DMS 273 treated with DMSO at 0.1 percent for 48 hours (cell line): ENCODE data around the gene NTRK2.

Experiments used
- DNase-seq: peaks from one replicate; lab custom pipeline; 2025; lab: John Stamatoyannopoulos, UW

NTRK2 gene

DNA sequence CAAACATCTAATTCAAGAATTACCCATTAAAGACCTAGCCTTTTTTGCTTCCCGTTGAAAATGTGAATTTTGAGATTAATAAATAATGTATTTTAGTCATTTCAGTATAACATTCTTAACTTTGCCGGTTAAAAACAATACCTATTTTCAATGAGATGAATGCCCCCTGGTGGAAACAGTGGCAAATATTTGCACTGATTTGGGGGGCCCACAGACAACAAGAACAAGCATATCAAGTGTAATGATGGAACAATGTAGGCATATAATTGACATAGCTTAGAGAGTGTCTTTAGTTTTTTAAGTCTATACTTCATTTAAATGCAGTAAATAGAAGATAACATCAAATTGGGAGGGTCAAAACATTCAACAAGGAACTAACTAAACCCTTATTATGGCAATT is 111.9 kb downstream of the NTRK2 start:
- DNase-seq = no peak

DNA sequence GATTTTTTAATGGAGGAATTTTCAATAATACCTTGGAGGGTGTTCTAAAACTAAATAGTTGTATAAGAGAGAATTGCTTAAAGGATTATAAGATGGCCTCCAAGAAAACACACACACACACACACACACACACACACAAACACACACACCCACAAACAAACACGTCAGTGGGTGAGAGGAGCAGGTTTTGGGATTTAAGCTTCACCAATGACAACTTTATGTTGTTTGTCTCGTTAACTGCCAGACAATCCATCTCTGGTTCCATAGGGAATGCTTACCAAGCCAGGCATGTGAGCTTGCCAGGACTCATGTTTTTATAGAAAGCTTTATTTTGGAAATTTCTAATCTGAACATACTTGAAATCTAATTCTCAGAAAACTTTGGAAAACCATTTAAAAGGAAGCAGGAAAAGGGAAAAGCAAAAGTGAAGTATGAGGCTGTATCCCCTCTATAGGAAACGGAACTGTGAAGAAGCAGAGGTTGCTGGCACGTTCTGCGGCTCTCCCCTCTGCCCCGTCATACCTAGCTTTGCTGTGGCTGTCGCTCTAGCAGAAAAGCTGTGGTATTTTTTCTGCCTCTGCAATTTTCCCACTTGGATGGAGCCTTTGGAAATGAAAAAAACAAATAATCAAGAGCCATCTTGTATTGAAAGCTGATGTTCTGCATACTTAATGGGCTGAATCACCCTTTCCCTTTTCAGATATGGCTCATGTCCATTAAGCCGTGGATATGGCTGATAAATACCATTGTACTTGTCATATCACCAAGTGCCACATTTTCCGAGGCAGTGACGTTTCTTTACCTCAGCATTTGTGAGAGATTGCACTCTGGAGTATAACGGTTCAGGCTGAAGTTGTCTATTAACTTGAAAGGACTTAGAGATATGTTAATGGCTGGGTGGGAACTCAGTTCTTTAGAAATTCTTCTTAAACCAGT is 112.7 kb downstream of the NTRK2 start:
- no peak for DNase-seq

DNA sequence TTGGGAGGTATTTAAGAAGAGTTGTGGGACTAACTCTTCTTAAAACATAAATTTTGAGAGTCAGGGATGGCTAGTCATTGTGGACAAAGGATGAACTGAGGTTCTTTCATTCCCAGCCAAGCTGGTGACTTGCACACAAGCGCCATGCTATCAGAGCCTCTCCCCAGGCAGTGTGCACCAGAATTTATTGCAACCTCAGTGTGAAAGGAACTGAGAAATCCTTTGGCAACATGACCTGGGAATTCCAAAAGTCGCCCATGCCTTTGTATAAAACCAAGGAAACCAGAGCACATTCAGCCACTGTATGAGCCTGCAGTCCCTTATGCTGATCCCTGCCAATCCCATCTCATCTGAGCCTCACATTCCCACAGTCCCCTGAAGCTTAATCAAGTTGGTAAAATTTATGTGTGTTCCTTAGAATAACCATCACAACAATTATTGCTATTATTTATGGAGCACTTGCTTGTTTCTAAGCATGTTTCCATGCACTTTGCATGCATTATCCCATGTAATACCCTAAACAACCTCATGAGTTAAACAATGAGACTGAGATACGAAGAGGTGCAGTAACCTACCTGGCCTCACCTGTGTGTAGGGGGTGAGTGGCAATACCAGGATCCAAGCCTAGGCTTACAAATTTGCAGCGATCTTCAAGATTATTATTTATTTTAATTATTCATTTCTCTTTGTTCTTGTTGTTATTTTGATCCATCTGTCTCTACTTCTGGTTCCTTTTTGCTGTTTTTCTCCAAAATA is 116.4 kb downstream of the NTRK2 start:
- no peak for DNase-seq

DNA sequence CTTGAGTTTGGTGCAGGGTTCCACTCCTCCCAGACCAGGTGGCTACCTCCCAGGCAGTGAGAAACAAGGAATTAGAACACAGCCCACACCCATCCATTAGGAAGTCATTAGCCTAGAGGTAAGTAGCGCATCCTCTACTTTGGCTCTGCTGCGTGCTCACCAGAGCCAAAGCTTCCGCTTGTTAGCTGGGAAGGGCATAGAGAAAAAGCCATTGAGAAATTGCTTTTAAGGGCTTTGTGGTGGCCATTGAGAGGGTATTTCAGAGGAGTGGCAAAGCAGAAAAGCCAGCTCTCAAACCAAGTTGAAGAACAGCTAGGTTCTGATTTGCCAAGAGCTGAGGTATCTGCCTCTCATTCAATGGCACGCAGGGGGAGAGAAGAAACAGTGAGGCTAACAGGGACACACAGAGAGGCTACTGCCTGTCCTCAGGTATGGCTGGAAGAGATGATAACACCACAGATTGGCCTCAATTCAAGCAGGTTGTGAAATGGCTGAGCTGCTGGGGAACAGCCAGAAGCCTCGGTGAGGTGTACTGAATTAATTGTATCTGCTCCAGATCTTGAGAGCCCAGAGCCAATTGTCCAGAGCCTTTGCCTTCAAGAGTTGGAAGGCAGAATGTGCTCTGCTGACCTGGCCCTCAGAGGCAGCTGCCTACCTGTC is 119.4 kb downstream of the NTRK2 start:
- no peak for DNase-seq

DNA sequence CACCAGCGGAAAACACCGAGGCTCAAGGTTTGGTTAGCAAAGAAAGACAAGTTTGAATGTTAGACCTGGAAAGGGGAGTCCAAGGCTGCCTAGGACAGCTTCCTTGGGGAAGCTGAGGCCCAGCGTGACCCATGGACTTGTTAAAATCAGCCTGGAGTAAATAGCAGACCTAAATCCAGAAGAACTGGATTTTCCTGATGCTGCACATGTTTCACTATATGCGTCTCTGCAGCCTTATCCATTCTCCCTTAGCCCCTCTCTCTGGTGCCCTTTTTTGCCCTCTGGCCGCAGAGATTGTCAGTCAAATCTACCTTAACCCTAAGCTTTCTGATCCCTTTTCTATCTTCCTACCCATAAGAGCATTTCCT is 119.9 kb downstream of the NTRK2 start:
- DNase-seq = no peak

DNA sequence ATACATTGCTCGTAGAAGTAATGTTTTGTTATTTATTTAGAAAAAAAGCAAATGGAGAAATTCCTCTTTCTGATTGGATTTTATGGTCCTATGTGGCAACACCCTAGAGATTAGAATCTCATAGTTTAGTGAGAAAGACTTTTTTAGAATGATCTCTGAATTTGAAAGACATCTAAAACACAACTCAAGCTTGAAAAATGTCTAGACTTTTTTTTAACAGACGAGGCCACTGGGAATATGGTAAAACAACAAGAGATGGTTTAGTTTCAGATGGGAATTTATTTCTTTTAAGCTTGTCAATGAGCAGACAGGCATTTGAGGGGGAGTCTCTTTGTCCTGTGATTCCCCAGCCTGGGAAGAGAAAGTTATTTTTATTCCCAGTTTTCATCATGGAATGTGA is 122.1 kb downstream of the NTRK2 start:
- DNase-seq = no peak

DNA sequence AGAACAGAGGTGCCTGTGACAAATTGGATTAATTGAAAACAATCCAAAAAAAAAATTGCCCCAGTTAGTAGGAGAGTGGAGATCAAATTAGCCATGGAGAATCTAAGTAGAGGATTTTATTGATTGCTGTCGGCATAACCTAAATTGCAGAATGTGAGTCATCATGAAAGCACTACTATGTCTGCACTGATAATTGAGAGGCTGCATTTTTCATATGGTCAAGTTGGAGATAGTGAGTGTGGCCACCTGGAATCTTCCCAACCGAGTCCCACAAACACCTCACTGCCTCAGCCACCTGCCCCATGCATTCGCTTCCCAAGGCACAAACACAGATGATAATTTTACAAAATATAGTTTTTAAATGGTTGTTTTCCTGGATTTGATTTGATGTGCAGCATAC is 123.7 kb downstream of the NTRK2 start:
- DNase-seq = no peak

DNA sequence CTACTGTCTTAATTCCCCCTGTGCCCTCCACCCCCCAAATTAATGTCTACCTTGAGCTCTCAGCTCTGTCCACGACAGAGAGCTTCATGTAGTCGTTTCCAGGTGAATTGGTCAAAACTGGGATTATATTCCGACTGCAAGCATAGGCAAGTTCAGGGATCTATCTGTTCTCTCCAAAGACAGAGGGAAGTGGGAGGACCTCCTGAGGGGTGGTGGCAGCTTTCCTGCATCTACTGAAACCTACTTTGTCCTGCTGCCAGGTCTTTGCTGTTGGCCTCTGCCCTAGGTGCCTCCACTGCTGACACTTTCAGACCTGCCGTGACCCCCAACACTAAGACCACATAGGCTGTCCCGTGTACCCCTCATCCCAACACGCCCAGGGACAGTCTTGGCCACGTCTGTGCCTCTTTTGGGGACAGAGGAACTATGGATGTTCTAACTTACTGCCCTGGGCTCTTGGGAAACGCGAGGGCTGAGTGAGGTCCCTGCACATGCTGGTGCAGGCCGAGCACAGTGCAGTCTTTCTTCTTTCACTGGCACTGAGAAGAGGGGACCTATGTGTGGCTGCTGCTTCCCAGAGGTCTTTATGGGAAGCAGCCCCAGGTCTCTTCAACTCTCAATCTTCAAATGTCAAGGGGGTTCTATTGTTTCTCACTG is 125.6 kb downstream of the NTRK2 start:
- no peak for DNase-seq

DNA sequence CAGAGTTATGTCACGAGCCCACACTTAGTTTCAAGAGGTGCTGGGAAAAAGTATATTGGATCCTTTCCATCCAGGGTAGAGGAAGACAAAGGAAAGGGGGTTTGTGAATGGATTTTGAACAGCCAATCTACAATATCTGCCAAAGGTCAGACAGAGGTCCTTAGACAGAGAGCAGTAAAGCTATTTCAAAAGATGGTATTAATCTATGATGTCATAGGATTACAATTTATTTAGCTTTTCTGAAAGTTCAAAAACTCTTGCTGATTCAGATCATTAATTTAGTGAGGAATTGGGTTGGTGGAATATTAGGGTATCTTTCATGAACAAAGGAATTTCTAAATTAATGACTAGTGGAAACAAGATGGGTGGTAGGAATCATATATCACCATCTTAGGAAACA is 126.9 kb downstream of the NTRK2 start:
- no peak for DNase-seq

DNA sequence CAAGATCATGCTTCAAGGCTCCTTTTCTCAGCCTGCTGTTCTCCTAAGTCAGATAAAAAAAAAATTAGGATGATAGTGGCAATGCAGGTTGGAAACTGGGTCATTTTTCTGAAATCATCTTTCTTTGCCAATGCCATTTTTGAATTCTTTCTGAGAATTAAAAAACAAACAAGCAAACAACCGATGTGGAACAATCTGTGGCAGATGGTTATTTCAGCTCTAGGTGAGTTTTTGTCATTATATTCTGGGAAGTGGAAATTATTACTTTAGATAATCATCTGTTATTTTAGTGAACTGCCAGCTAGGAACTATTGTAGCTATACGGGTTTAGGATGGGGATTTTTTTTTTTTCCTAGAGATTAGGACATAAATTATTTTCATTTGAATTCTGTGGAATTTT is 129.7 kb downstream of the NTRK2 start:
- no peak for DNase-seq

DNA sequence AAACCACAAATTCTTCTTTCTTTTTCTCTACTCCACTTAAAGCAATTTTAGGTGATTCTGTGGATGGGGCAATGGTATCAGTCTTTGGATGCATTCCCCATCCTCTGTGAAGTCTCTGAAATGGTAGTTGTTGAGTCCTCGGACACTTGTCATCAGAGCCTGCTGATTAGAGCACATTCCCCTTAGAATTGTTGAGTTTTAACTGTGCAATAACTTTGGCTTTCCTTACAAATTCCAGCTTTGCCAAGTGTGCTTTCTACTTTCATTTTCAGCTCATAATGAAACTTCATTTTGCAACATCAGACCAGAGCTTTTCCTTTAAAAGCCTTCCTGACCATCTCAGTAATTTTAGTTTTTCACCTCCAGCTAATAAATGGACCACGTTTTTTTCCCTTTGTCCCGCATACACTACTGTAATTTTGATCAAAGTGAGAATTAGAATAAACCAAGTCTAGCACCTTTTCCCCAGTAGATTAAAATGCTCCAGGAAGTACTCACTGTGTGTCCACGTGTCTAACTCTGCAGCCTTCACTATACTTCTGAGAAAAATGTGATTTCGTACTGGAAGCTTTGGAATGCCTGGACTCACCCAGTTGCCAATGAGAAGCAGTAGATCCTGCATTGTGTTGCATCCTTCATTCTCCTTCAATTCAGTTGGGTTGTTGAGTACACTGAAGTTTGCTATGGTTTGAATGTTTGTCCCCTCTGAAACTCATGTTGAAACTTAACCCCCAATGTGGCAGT is 135.6 kb downstream of the NTRK2 start:
- no peak for DNase-seq

DNA sequence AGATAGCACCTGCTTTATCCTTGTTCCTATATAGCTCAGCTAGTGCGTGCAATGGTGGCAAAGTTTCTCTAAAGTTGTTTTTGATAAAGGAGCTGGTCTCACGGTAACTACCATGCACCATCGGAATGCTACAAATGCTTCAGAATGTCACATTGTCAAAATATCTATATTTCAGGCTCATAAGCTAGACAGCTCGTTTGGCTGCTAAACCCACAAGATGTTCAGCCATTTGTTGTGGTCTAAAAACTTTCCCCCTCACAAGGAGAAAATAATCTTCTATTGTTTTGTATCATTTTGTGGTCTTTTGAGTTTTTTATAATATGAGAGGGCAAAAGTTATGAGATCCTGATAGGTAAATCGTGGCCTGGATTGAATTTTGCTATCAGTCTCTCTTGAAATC is 137.9 kb downstream of the NTRK2 start:
- no peak for DNase-seq

DNA sequence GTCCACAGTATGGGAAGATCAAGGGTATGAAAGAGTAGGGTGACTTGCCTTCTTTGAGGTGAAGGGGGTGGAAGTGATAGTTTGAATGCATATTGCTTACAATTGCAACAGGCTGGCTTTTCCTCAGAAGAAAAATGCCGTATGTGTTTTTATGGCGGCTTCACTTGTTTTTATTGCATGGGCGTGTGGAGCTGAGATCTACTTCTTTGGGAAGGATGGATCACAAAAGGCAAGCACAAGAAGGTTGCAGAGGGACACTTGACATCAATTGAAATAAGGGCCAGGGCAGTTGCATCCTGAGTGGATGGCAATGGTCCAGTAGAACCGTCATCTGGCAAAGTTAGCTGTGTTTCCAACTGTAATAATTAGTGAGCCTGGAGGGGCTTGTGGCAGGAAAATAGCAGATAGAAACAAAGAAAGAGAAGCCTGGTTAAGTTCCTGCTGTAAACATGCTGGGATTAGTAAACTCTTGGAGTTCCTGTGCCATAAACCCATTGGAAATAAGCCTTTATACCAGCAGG is 138.4 kb downstream of the NTRK2 start:
- DNase-seq = no peak

DNA sequence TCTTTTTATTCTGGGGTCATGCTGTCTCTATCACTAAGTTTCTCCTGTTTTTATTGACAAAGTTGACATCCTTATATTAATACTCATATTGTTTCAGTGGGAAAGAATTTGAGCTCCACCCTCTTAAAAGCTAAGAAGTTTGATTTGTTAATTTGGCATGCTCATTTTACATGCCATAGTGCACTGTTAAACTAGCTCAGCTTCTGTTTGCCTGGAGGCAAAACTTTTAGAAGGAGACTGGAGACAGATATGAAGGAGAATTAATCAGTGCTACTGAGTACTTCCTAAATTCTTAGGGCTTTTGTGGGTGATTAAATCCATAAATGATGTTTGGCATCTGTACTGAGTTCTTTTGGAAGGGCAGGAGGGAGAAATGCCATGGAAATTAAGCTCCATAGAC is 138.9 kb downstream of the NTRK2 start:
- no peak for DNase-seq

DNA sequence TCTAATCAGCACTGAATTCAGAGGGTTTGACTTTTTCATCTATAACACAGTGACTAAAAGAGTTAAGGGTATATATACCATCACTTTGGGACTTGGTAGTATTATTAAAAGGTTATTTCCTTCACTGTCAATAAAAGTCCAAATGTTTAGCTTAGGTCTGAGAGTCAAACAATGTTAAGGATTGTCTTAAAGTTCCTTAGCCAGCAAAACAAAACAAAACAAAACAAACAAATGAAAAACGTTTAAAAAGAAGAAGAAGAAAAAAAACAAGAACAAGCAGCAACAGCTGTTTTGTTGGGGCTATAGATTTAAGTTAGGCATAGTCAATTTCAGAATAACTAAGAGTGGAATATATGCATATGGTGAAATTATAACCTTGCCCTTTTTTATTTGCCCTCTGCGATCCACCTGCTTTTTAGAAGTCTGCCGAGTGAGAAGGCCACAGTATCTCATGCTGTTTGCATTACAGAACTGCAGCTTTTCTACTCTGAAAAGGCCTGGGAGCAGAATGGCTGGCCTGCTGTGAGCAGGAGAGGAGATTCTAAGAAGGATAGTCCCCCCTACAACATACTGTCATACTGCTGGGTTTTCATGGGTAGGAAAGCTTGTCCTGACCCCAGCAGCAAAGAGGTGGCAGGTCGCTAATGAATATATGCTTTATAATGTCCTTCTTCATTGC is 141.7 kb downstream of the NTRK2 start:
- DNase-seq = no peak

DNA sequence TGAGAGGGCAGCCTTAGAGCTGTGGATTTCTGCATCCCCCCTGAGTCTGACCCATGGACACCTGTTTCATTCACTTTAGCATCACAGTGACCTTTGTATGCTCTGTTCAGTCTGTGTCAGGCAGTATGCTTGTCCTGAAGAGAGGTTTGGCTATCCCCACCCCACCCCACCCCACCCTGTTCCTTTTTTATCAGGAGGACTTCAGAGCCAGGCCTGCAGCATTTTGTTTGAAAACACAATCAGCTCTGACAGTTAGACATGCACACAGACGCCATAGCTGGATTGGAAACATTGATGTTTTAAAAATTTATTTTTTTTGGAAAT is 142.2 kb downstream of the NTRK2 start:
- no peak for DNase-seq

DNA sequence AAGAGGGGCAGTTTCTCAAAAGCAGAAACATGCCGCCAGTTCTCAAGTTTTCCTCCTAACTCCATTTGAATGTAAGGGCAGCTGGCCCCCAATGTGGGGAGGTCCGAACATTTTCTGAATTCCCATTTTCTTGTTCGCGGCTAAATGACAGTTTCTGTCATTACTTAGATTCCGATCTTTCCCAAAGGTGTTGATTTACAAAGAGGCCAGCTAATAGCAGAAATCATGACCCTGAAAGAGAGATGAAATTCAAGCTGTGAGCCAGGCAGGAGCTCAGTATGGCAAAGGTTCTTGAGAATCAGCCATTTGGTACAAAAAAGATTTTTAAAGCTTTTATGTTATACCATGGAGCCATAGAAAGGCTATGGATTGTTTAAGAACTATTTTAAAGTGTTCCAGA is 142.8 kb downstream of the NTRK2 start:
- no peak for DNase-seq

DNA sequence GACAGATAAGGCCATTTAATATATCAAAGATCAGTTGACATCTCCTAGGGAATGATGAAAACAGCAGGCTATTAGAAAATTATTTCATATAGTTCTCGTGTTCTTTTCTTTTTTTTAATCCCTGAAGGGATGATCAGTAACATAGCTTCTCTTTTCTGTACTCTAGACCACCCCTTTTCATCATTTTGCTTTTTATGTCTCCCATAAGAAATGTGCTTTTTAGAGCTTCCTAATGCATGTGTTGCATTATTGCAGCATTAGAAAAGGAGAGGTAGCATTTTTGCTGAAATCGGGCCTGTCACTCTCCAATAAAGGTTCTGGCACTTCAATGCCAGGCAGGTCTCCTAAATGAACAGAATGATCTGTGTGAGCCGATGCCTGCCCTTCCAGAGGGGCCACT is 143.3 kb downstream of the NTRK2 start:
- DNase-seq = no peak

DNA sequence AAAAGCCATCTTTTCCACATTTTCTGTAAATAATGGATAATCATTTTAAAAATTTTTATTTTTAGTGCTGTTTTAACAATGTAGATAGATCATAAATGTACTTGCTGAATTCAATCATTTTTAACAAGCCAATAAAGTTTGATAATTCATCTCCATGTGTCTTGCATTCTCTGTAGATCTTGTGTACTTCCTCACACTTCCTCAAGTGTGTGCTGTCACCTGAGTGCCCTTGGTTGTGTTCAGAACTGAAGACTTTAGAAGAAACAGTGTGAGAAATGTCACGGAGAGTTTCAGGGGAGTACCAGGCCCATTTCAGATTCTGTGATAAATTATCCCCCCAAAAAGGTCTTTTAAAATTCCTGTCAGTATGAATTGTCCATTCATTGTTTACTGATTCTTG is 146.0 kb downstream of the NTRK2 start:
- DNase-seq = no peak

DNA sequence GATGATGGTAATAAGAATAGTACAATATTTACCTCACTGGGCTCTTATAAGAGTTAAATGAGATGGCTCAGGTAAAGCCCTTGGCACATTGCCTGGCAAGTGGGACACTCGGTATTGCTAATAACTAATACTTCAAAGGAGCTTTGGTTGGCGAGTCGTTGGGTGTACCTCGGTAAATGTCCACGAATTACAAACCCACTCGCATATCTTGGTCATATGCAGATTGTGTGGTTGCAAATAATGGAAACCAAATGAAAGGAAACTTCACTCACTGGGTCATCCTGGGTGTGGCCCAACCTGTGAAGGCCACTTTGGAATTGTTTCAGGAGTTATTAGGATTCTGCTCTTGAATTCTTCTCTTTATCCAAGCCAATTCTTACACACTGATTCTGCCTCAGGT is 147.5 kb downstream of the NTRK2 start:
- no peak for DNase-seq

DNA sequence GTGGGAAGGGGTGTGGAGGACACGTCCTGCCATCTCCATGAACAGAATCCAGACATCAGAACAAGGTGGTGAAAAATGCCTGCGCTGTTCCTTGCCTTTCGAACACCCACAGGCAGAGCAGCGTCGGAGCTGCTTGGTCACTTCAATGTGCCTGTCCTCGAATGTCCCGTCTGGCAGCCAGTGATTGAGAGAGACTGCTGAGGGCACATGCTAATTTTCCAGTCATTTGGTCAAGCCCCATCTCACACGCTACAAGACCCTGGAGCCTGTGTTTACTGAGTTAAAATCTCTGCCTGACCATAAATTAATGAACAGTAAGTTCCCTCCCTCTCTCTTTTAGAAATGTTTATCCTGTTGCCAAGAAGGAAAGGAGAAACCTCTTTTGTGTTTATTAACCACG is 149.3 kb downstream of the NTRK2 start:
- no peak for DNase-seq
